ENCODE measurements around the gene TXNRD1.

DNA sequence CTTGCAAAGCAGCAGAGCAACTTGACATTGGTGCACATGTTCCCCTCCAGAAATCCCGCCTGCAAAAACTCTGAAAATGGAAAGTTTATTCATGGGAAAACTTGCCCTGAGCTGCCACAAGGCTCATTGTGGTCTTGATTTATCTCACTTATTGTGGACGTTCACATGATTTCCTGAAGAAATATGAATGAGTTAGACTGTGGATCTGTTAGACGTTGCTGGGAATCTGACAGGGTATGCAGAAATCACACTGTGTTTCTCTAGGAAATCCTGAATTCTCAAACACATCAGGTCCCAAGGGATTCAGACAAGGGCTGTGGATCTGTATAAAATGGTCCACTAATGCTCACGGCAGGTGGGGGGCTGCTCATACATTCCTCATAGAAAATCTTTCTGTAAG is 160.2 kb downstream of the TXNRD1 start:
- TF ChIP-seq CTCF (IDR thresholded peaks at IDR 0.05) (no peak), POLR2A (IDR thresholded peaks at IDR 0.05) (no peak)

Measured in lower leg skin (tissue), 3 donors.